Natural killer cell (primary cell): ENCODE results near the gene SEMA6A. TPM values are rescaled to one million over a fixed set of nuclear protein-coding genes. Genes with fewer than 3 reads are reported as not detected.

Experiments used
- ATAC-seq, 3 donors: fragments of 150-1000 bp in 2 of 3; fragments of 200-7000 bp in 1 of 3; cut with Tn5 transposase; 1 replicate in 1 of 3; 2 replicates in 2 of 3; pipeline ENCODE4 v1.10.0; 2021; ENCODE audit warnings: mild to moderate bottlenecking in 2 of 3, moderate library complexity in 2 of 3
- DNase-seq, 2 donors: peaks; one replicate each; pipeline versions ENCODE4 v3.0.0 to v3.0.0-alpha.2; 2013 to 2021; ENCODE audit warnings: mixed read lengths in 1 of 2
- H3K27ac ChIP-seq: one replicate; pipeline ENCODE4 v1.5.1; 2013; ENCODE audit warnings: mild to moderate bottlenecking, low read length
- H3K27me3 ChIP-seq: one replicate; pipeline ENCODE4 v1.6.1; 2013; ENCODE audit warnings: low read length; ENCODE audit not compliant: control insufficient read depth, insufficient read depth
- H3K36me3 ChIP-seq: one replicate; pipeline ENCODE4 v1.6.1; 2013; ENCODE audit warnings: low read length; ENCODE audit not compliant: control insufficient read depth, insufficient read depth
- H3K4me1 ChIP-seq: one replicate; pipeline ENCODE4 v1.6.1; 2013; ENCODE audit warnings: low read length; ENCODE audit not compliant: control insufficient read depth, insufficient read depth
- H3K4me3 ChIP-seq: one replicate; pipeline ENCODE4 v1.5.1; 2013; ENCODE audit warnings: low read length
- H3K9me3 ChIP-seq: one replicate; pipeline ENCODE4 v1.6.1; 2013; ENCODE audit warnings: low read length; ENCODE audit not compliant: control insufficient read depth, insufficient read depth
- H3K27ac Mint-ChIP-seq, 2 donors: one replicate each; pipeline ENCODE4 v1.8.0; 2022; ENCODE audit warnings: mild to moderate bottlenecking in 2 of 2, mixed read lengths in 2 of 2, moderate library complexity in 1 of 2
- H3K27me3 Mint-ChIP-seq, 2 donors: one replicate each; pipeline ENCODE4 v1.8.0; 2022; ENCODE audit warnings: low read depth in 2 of 2, mixed read lengths in 2 of 2
- H3K36me3 Mint-ChIP-seq: one replicate; pipeline ENCODE4 v1.8.0; 2022; ENCODE audit warnings: mixed read lengths
- H3K4me1 Mint-ChIP-seq, 2 donors: one replicate each; pipeline ENCODE4 v1.8.0; 2022; ENCODE audit warnings: mixed read lengths in 2 of 2
- H3K4me3 Mint-ChIP-seq: one replicate; pipeline ENCODE4 v1.8.0; 2022; ENCODE audit warnings: mild to moderate bottlenecking, moderate library complexity, mixed read lengths
- H3K9me3 Mint-ChIP-seq, 2 donors: one replicate each; pipeline ENCODE4 v1.8.0; 2022; ENCODE audit warnings: mixed read lengths in 2 of 2
- CTCF ChIP-seq: fragments of 200-600 bp; IDR thresholded peaks from one replicate; pipeline ENCODE4 v1.8.0; 2022; ENCODE audit warnings: antibody characterized with exemption
- WGBS: methylation state at CpG from one replicate; pipeline ENCODE4 v1.1.7; 2013; ENCODE audit warnings: missing lambda C conversion rate; ENCODE audit not compliant: insufficient coverage; 5-methylcytosine and 5-hydroxymethylcytosine counted together
- intact Hi-C: fragments of 100-400 bp; cut with micrococcal nuclease; formaldehyde crosslinking; loops from one replicate; pipeline ENCODE4 v1.14.2; 2022
- total RNA-seq, 4 donors: library from RNA; stranded (reverse); fragments of 120-200 nt in 1 of 4; gene quantifications; one replicate each; pipeline versions ENCODE4 v1.2.3 to v1.2.4, GENCODE V29; 2013 to 2022

Gene SEMA6A
- total RNA-seq, 3 donors from 2014 or later (not counting 1 experiment from before 2014, with no cell fraction given): not detected

- Histone ChIP-seq H3K36me3 (peaks cover 2% of the 10 kb centered on the region), H3K27me3 (no peaks in the 10 kb centered on the region), H3K4me1 (no peaks in the 10 kb centered on the region), H3K9me3 (no peaks in the 10 kb centered on the region), H3K27ac (no peak overlapping the region), H3K4me3 (no peak overlapping the region)
- DNase-seq (no peak), ATAC-seq (no peak)
- H3K9me3 Mint-ChIP-seq: no peaks in the 10 kb centered on the region
- no peak overlapping the region for H3K4me3 Mint-ChIP-seq
- no peaks in the 10 kb centered on the region for H3K4me1 Mint-ChIP-seq
- no peak for TF ChIP-seq CTCF
- intact Hi-C loops: no loop called here
- H3K27me3 Mint-ChIP-seq: no peaks in the 10 kb centered on the region
- WGBS: 93% methylated on average over 10 of the region's 14 CpGs
- no peak overlapping the region for H3K27ac Mint-ChIP-seq
- H3K36me3 Mint-ChIP-seq: no peaks in the 10 kb centered on the region
Measured at GRCh38 chr5:116444373-116445295, 130.0 kb downstream of the SEMA6A start.

- no peak overlapping the region for H3K4me3 Mint-ChIP-seq
- ATAC-seq (no peak), DNase-seq (no peak)
- no peaks in the 10 kb centered on the region for H3K4me1 Mint-ChIP-seq
- H3K27me3 ChIP-seq: no peaks in the 10 kb centered on the region
- no peaks in the 10 kb centered on the region for H3K9me3 ChIP-seq
- H3K36me3 Mint-ChIP-seq: no peaks in the 10 kb centered on the region
- H3K27ac ChIP-seq: no peak overlapping the region
- no peaks in the 10 kb centered on the region for H3K27me3 Mint-ChIP-seq
- no peak for TF ChIP-seq CTCF
- peaks cover 2% of the 10 kb centered on the region for H3K36me3 ChIP-seq
- no peak overlapping the region for H3K27ac Mint-ChIP-seq
- H3K4me1 ChIP-seq: no peaks in the 10 kb centered on the region
- H3K9me3 Mint-ChIP-seq: no peaks in the 10 kb centered on the region
- intact Hi-C loops: no loop called here
- WGBS: 100% methylated on average over 2 of the region's 3 CpGs
- H3K4me3 ChIP-seq: no peak overlapping the region
Measured at GRCh38 chr5:116442931-116443551, 131.6 kb downstream of the SEMA6A start.

- Histone ChIP-seq H3K9me3 (no peaks in the 10 kb centered on the region), H3K36me3 (peaks cover 2% of the 10 kb centered on the region), H3K27me3 (no peaks in the 10 kb centered on the region), H3K4me1 (no peaks in the 10 kb centered on the region), H3K27ac (no peak overlapping the region), H3K4me3 (no peak overlapping the region)
- Mint-ChIP-seq H3K27ac (no peak overlapping the region), H3K27me3 (no peaks in the 10 kb centered on the region), H3K4me3 (no peak overlapping the region), H3K4me1 (no peaks in the 10 kb centered on the region), H3K9me3 (no peaks in the 10 kb centered on the region), H3K36me3 (no peaks in the 10 kb centered on the region)
- intact Hi-C loops: no loop called here
- no peak for TF ChIP-seq CTCF
- DNase-seq (no peak), ATAC-seq (no peak)
- 96% methylated on average over 3 of the region's 3 CpGs for WGBS
Measured at GRCh38 chr5:116442095-116442534, 132.5 kb downstream of the SEMA6A start.
